Transverse colon (tissue), 4 donors: ENCODE measurements around the gene TMC6.
"Not testable (repeated sequence)": the region's sequence is repeated elsewhere in the genome, so short reads cannot be mapped to it uniquely, and the experiment has no call there.

ENCODE experiments used
- POLR2AphosphoS5 ChIP-seq, 3 donors: sonication (generic); formaldehyde crosslinking; IDR thresholded peaks; one replicate each; pipeline ENCODE4 v1.6.1; 2016; ENCODE audit warnings: antibody characterized with exemption in 3 of 3
- TF ChIP-seq, protein P1 (sequence below), 5 experiments: fragments of 200-600 bp in 3 of 5; fragments of 450-650 bp in 2 of 5; sonication (generic) in 3 of 5; IDR thresholded peaks; 1 replicate in 2 of 5; 2 replicates in 3 of 5; pipeline ENCODE4 v1.5.1; 2016 to 2017; ENCODE audit warnings: antibody characterized with exemption in 5 of 5, inconsistent platforms in 3 of 5, mild to moderate bottlenecking in 2 of 5, moderate library complexity in 1 of 5

DNA sequence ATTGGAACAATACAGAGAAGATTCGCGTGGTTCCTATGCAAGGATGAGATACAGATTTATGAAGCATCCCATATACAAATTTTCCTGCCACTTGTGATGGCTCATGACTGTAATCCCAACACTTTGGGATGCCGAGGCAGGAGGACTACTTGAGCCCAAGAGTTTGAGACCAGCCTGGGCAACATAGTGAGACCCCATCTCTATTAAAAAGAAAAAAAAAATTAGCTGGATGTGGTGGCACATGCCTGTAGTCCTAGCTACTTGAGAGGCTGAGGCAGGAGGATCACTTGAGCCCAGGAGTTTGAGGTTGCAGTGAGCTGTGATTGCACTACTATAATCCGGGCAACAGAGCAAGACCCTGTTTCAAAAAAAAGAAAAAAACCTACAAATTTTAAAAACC lies 61.6 kb downstream of the TMC6 start:
- TF ChIP-seq, protein P1, sequence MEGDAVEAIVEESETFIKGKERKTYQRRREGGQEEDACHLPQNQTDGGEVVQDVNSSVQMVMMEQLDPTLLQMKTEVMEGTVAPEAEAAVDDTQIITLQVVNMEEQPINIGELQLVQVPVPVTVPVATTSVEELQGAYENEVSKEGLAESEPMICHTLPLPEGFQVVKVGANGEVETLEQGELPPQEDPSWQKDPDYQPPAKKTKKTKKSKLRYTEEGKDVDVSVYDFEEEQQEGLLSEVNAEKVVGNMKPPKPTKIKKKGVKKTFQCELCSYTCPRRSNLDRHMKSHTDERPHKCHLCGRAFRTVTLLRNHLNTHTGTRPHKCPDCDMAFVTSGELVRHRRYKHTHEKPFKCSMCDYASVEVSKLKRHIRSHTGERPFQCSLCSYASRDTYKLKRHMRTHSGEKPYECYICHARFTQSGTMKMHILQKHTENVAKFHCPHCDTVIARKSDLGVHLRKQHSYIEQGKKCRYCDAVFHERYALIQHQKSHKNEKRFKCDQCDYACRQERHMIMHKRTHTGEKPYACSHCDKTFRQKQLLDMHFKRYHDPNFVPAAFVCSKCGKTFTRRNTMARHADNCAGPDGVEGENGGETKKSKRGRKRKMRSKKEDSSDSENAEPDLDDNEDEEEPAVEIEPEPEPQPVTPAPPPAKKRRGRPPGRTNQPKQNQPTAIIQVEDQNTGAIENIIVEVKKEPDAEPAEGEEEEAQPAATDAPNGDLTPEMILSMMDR (IDR thresholded peaks at IDR 0.05): not testable (repeated sequence)
- TF ChIP-seq POLR2AphosphoS5 (IDR thresholded peaks at IDR 0.05): not testable (repeated sequence)
